BE2C (cell line): ENCODE data around the gene KCNK15.
A peak's percentile ranks its signal among the peaks of the same experiment; 100 is the strongest.

Experiments used
- DNase-seq: peaks from one replicate; pipeline ENCODE4 v3.0.0-alpha.2; 2020
- H3K27me3 ChIP-seq: fragments of 250-450 bp; sonication (Bioruptor Pico); 2 replicates; pipeline ENCODE4 v1.5.1; 2020; ENCODE audit warnings: mild to moderate bottlenecking
- H3K36me3 ChIP-seq: fragments of 250-450 bp; sonication (Bioruptor Pico); 2 replicates; pipeline ENCODE4 v1.5.1; 2020; ENCODE audit warnings: mild to moderate bottlenecking
- H3K4me1 ChIP-seq: fragments of 250-450 bp; sonication (Bioruptor Pico); 2 replicates; pipeline ENCODE4 v1.5.1; 2020
- H3K4me3 ChIP-seq: 2 replicates; pipeline ENCODE4 v1.5.1; 2011; ENCODE audit warnings: low read depth, low read length
- H3K9me3 ChIP-seq: fragments of 250-450 bp; sonication (Bioruptor Pico); 2 replicates; pipeline ENCODE4 v1.5.1; 2020
- CTCF ChIP-seq: IDR thresholded peaks from 2 replicates; pipeline ENCODE4 v1.5.1; 2012; ENCODE audit warnings: mild to moderate bottlenecking, low read depth, low read length

KCNK15 gene

GRCh38 chr20:44716309-44717106 is 29.2 kb upstream of the KCNK15 start:
- Histone ChIP-seq H3K4me3 (no peak overlapping the region), H3K36me3 (no peaks in the 10 kb centered on the region), H3K9me3 (no peaks in the 10 kb centered on the region), H3K27me3 (no peaks in the 10 kb centered on the region), H3K4me1 (peaks cover 4% of the 10 kb centered on the region)
- no peak for TF ChIP-seq CTCF
- DNase-seq = no peak

- no peaks in the 10 kb centered on the region for H3K36me3 ChIP-seq
- peaks cover 4% of the 10 kb centered on the region for H3K4me1 ChIP-seq
- no peaks in the 10 kb centered on the region for H3K27me3 ChIP-seq
- H3K4me3 ChIP-seq = no peak overlapping the region
- no peaks in the 10 kb centered on the region for H3K9me3 ChIP-seq
- peak; percentile 42 for TF ChIP-seq CTCF
- DNase-seq = no peak
Measured at GRCh38 chr20:44717986-44718385, 27.7 kb upstream of the KCNK15 start.

- no peak for TF ChIP-seq CTCF
- DNase-seq = no peak
- no peaks in the 10 kb centered on the region for H3K36me3 ChIP-seq
- H3K4me1 ChIP-seq = peaks cover 4% of the 10 kb centered on the region
- H3K27me3 ChIP-seq = no peaks in the 10 kb centered on the region
- H3K9me3 ChIP-seq = no peaks in the 10 kb centered on the region
- no peak overlapping the region for H3K4me3 ChIP-seq
Measured at GRCh38 chr20:44719841-44720240, 25.8 kb upstream of the KCNK15 start.

GRCh38 chr20:44720621-44720996 is 25.1 kb upstream of the KCNK15 start:
- Histone ChIP-seq H3K4me1 (peaks cover 4% of the 10 kb centered on the region), H3K9me3 (no peaks in the 10 kb centered on the region), H3K36me3 (no peaks in the 10 kb centered on the region), H3K4me3 (no peak overlapping the region), H3K27me3 (no peaks in the 10 kb centered on the region)
- peak; percentile 57 for DNase-seq
- no peak for TF ChIP-seq CTCF

GRCh38 chr20:44720997-44721784 is 24.5 kb upstream of the KCNK15 start:
- no peak for DNase-seq
- Histone ChIP-seq H3K9me3 (no peaks in the 10 kb centered on the region), H3K36me3 (no peaks in the 10 kb centered on the region), H3K4me1 (peaks cover 4% of the 10 kb centered on the region), H3K27me3 (no peaks in the 10 kb centered on the region), H3K4me3 (no peak overlapping the region)
- no peak for TF ChIP-seq CTCF

GRCh38 chr20:44721785-44722054 is 23.9 kb upstream of the KCNK15 start:
- no peaks in the 10 kb centered on the region for H3K9me3 ChIP-seq
- peaks cover 4% of the 10 kb centered on the region for H3K4me1 ChIP-seq
- DNase-seq = no peak
- H3K27me3 ChIP-seq = no peaks in the 10 kb centered on the region
- H3K36me3 ChIP-seq = no peaks in the 10 kb centered on the region
- TF ChIP-seq CTCF = no peak
- no peak overlapping the region for H3K4me3 ChIP-seq
